ENCODE data around the gene ABCD1.

DNA sequence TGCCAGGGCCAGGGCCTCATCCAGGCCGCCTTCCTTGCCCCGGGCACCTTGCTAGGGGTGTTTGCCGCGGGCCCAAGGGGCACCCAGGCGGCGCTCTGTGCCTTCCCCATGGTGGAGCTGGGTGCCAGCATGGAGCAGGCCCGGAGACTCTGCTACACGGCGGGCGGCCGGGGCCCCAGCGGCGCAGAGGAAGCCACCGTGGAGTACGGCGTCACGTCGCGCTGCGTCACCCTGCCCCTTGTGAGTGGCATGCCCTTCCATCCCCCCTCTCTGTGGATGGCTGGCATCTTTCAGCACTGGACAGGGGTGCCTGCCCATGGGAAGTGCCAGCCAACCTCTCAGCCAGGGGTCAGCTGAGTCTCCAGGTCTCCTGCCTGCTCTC lies 43.0 kb downstream of the ABCD1 start:
- TF ChIP-seq, protein P1, sequence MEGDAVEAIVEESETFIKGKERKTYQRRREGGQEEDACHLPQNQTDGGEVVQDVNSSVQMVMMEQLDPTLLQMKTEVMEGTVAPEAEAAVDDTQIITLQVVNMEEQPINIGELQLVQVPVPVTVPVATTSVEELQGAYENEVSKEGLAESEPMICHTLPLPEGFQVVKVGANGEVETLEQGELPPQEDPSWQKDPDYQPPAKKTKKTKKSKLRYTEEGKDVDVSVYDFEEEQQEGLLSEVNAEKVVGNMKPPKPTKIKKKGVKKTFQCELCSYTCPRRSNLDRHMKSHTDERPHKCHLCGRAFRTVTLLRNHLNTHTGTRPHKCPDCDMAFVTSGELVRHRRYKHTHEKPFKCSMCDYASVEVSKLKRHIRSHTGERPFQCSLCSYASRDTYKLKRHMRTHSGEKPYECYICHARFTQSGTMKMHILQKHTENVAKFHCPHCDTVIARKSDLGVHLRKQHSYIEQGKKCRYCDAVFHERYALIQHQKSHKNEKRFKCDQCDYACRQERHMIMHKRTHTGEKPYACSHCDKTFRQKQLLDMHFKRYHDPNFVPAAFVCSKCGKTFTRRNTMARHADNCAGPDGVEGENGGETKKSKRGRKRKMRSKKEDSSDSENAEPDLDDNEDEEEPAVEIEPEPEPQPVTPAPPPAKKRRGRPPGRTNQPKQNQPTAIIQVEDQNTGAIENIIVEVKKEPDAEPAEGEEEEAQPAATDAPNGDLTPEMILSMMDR (IDR thresholded peaks at IDR 0.05; ENCODE audit: low read length), result no peak
- no peak for TF ChIP-seq EZH2 (IDR thresholded peaks at IDR 0.05; ENCODE audit: borderline replicate concordance, low read length)

All from OCI-LY1 (cell line).